ENCODE data around the gene TINAG. TPM values are rescaled to one million over a fixed set of nuclear protein-coding genes. Genes with fewer than 3 reads are reported as not detected.
A peak's percentile ranks its signal among the peaks of the same experiment; 100 is the strongest.

Gene TINAG
- total and polyA plus RNA-seq, 2 experiments from 2014 or later: not detected

DNA sequence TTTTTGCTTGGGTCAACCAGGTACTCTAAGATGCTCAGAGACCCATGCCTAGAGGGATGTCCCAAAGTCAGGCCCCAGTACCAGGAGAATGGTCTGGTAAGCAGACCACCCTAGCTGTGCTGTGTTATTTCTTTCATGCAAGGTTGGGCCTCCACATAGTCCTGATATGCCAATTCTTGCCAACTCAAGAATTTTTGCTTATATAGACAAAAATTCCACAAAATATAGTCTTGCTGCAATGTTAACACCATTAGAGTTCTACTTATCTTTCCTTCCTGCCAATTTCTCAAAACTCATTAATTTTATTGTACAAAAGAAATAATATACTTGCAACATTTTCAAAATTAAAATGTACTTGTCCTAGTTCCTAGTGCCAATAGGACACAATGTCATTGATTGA lies 33.9 kb upstream of the TINAG start:
- Histone ChIP-seq H3K4me2 (ENCODE audit: unreplicated experiment) (no peak overlapping the region), H2AFZ (no peak overlapping the region), H3K9ac (no peak overlapping the region), H3K79me2 (ENCODE audit: insufficient read depth) (no peaks in the 10 kb centered on the region), H3K27ac (no peak overlapping the region), H3K4me3 (no peak overlapping the region), H3K9me3 (ENCODE audit: low read depth) (no peaks in the 10 kb centered on the region), H4K20me1 (ENCODE audit: insufficient read depth) (no peaks in the 10 kb centered on the region), H3K9me2 (ENCODE audit: insufficient read depth) (no peaks in the 10 kb centered on the region), H3K36me3 (ENCODE audit: low read depth) (no peaks in the 10 kb centered on the region), H3K27me3 (replicated peaks; ENCODE audit: insufficient read depth) (no peaks in the 10 kb centered on the region), H3K4me1 (ENCODE audit: insufficient read depth) (no peaks in the 10 kb centered on the region), H3F3A (ENCODE audit: insufficient read depth) (no peaks in the 10 kb centered on the region)
- no peak for DNase-seq
- in situ Hi-C loops (cut with MboI): no loop called here
- TF ChIP-seq EZH2 (IDR thresholded peaks at IDR 0.05; ENCODE audit: insufficient read depth, poor library complexity, severe bottlenecking): no peak
- no peak for TF ChIP-seq EZH2phosphoT487 (IDR thresholded peaks at IDR 0.05; ENCODE audit: insufficient read depth, low read depth)

DNA sequence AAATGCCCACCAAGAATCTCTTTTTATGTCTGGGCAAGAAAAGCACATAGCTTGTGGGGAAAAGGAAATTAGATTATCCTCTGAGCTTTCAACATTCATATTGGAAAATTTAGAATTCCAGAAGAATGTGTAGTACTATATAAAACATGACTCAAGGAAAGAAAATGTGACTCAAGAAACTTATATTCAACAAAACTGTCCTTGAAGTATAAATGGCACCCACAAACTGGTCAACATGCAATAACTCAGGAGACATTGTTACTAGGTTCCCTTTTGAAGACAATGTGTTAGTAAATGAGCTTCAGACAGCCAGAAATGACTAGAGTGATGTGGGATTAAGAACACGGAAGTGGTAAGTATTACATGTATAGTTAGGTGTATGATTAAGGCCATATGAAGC lies 26.1 kb upstream of the TINAG start:
- in situ Hi-C loops (cut with MboI): no loop called here
- WGBS, 2 experiments (ENCODE audit: low coverage in 1 of 2, low lambda C conversion rate in 2 of 2, missing lambda C conversion rate in 2 of 2): 0 to 2% methylated on average over 1 of the region's 1 CpG
- Histone ChIP-seq H3K9me3 (ENCODE audit: low read depth) (no peaks in the 10 kb centered on the region), H3K9me2 (ENCODE audit: insufficient read depth) (no peaks in the 10 kb centered on the region), H2AFZ (no peak overlapping the region), H3K9ac (no peak overlapping the region), H3K79me2 (ENCODE audit: insufficient read depth) (no peaks in the 10 kb centered on the region), H3K27ac (peak overlapping the region; percentile 35), H3F3A (ENCODE audit: insufficient read depth) (peaks cover 53% of the 10 kb centered on the region), H4K20me1 (ENCODE audit: insufficient read depth) (no peaks in the 10 kb centered on the region), H3K36me3 (ENCODE audit: low read depth) (no peaks in the 10 kb centered on the region), H3K4me3 (no peak overlapping the region), H3K4me1 (ENCODE audit: insufficient read depth) (peaks cover 50% of the 10 kb centered on the region), H3K27me3 (replicated peaks; ENCODE audit: insufficient read depth) (no peaks in the 10 kb centered on the region), H3K4me2 (ENCODE audit: unreplicated experiment) (peak overlapping the region; percentile 31)
- TF ChIP-seq EZH2 (IDR thresholded peaks at IDR 0.05; ENCODE audit: insufficient read depth, poor library complexity, severe bottlenecking) (no peak), EZH2phosphoT487 (IDR thresholded peaks at IDR 0.05; ENCODE audit: insufficient read depth, low read depth) (peak; percentile 98)
- DNase-seq: peak; percentile 83

DNA sequence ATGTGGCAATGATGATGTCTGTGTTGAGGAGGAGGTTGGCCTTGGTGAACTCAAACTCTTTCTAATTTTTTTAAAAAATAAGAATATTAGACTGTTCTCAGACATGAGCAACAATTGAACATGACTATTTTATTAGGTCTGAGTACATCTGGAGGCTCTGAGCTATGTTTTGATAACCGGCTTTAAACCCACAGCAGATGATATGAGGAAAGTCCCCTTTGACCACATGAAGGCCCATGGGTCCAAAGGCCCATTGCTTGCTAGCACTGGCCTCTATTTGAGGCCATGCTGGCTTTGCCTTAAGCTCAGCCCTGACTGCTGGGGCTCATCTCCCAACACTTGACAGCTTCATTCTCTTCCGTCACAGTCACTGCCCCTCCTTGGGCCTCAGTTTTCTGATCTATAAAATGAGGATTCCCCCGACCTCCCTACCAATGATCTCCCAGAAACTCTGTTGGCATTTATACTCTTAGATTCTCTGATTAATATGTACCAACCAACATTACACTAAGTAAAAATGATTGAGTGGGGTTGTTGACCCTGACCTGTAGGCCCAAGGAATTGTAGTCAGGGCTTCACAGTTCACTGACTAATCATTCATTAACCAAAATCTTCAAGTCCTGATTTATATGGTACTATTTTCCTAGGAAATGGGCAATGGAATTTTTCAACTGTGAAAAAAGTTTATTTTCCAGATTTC lies 23.9 kb upstream of the TINAG start:
- Histone ChIP-seq H3K4me3 (no peak overlapping the region), H3F3A (ENCODE audit: insufficient read depth) (peaks cover 53% of the 10 kb centered on the region), H2AFZ (no peak overlapping the region), H3K4me1 (ENCODE audit: insufficient read depth) (peaks cover 50% of the 10 kb centered on the region), H3K27ac (no peak overlapping the region), H4K20me1 (ENCODE audit: insufficient read depth) (no peaks in the 10 kb centered on the region), H3K27me3 (replicated peaks; ENCODE audit: insufficient read depth) (no peaks in the 10 kb centered on the region), H3K36me3 (ENCODE audit: low read depth) (no peaks in the 10 kb centered on the region), H3K9me2 (ENCODE audit: insufficient read depth) (no peaks in the 10 kb centered on the region), H3K79me2 (ENCODE audit: insufficient read depth) (no peaks in the 10 kb centered on the region), H3K9ac (no peak overlapping the region), H3K9me3 (ENCODE audit: low read depth) (no peaks in the 10 kb centered on the region), H3K4me2 (ENCODE audit: unreplicated experiment) (no peak overlapping the region)
- in situ Hi-C loops (cut with MboI): no loop called here
- WGBS, 2 experiments (ENCODE audit: low coverage in 1 of 2, low lambda C conversion rate in 2 of 2, missing lambda C conversion rate in 2 of 2): 95 to 99% methylated on average over 3 of the region's 3 CpGs
- no peak for DNase-seq
- TF ChIP-seq EZH2 (IDR thresholded peaks at IDR 0.05; ENCODE audit: insufficient read depth, poor library complexity, severe bottlenecking): no peak
- no peak for TF ChIP-seq EZH2phosphoT487 (IDR thresholded peaks at IDR 0.05; ENCODE audit: insufficient read depth, low read depth)

DNA sequence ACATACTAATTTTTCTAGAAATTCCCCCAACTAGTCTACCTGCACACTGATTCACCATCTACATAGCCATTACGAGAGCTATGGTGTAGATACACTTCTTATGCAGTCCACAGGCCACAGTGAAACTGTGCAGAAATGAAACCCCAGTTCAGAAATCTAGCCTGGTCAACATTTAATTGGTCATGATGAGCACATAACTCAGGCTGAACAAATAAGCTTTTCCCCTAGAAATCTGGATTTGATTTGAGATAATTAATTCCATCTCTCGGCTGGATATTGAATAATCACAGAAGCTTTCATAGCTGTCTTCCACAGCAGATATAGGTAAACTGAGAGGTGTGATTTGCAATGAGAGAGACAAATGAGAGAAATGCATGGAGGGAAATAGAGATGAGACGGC lies 22.6 kb upstream of the TINAG start:
- Histone ChIP-seq H3K27me3 (replicated peaks; ENCODE audit: insufficient read depth) (no peaks in the 10 kb centered on the region), H3F3A (ENCODE audit: insufficient read depth) (peaks cover 58% of the 10 kb centered on the region), H3K9me3 (ENCODE audit: low read depth) (no peaks in the 10 kb centered on the region), H3K9me2 (ENCODE audit: insufficient read depth) (no peaks in the 10 kb centered on the region), H3K4me3 (no peak overlapping the region), H3K9ac (no peak overlapping the region), H4K20me1 (ENCODE audit: insufficient read depth) (no peaks in the 10 kb centered on the region), H3K79me2 (ENCODE audit: insufficient read depth) (no peaks in the 10 kb centered on the region), H3K36me3 (ENCODE audit: low read depth) (no peaks in the 10 kb centered on the region), H3K27ac (no peak overlapping the region), H2AFZ (no peak overlapping the region), H3K4me1 (ENCODE audit: insufficient read depth) (peaks cover 55% of the 10 kb centered on the region), H3K4me2 (ENCODE audit: unreplicated experiment) (no peak overlapping the region)
- in situ Hi-C loops (cut with MboI): no loop called here
- peak; percentile 50 for DNase-seq
- 17 to 20% methylated on average over 3 of the region's 3 CpGs for WGBS, 2 experiments (ENCODE audit: low coverage in 1 of 2, low lambda C conversion rate in 2 of 2, missing lambda C conversion rate in 2 of 2)
- TF ChIP-seq EZH2 (IDR thresholded peaks at IDR 0.05; ENCODE audit: insufficient read depth, poor library complexity, severe bottlenecking) (no peak), EZH2phosphoT487 (IDR thresholded peaks at IDR 0.05; ENCODE audit: insufficient read depth, low read depth) (no peak)

DNA sequence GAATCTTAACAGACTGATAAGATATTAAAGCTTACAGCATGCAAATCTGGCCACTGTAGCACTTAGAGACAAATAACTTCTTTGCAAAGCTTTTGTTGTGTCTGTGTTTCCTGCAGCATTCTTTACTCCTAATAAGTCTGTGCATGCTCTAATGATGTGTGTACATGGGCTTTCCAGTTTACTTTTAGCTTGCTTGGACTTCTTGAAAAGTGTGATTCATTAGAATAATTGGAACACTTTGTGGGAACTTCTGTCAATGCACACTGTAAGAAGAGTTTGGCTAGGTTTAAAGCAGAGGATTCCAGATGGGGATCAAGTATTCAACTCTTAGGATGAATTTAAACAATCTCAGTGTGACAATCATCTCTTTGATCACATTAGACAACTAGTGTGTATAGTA lies 22.1 kb upstream of the TINAG start:
- peaks cover 61% of the 10 kb centered on the region for H3K4me1 ChIP-seq (ENCODE audit: insufficient read depth)
- in situ Hi-C loops (cut with MboI): no loop called here
- no peak overlapping the region for H3K27ac ChIP-seq
- H3K4me3 ChIP-seq: no peak overlapping the region
- H3K9me3 ChIP-seq (ENCODE audit: low read depth): no peaks in the 10 kb centered on the region
- H3K27me3 ChIP-seq (replicated peaks; ENCODE audit: insufficient read depth): no peaks in the 10 kb centered on the region
- H3K9ac ChIP-seq: no peak overlapping the region
- DNase-seq: peak; percentile 66
- TF ChIP-seq EZH2 (IDR thresholded peaks at IDR 0.05; ENCODE audit: insufficient read depth, poor library complexity, severe bottlenecking) (no peak), EZH2phosphoT487 (IDR thresholded peaks at IDR 0.05; ENCODE audit: insufficient read depth, low read depth) (no peak)
- peak overlapping the region; percentile 1 for H3K4me2 ChIP-seq (ENCODE audit: unreplicated experiment)
- H3K36me3 ChIP-seq (ENCODE audit: low read depth): no peaks in the 10 kb centered on the region
- H3K9me2 ChIP-seq (ENCODE audit: insufficient read depth): no peaks in the 10 kb centered on the region
- H2AFZ ChIP-seq: no peak overlapping the region
- no peaks in the 10 kb centered on the region for H3K79me2 ChIP-seq (ENCODE audit: insufficient read depth)
- no peaks in the 10 kb centered on the region for H4K20me1 ChIP-seq (ENCODE audit: insufficient read depth)
- peaks cover 62% of the 10 kb centered on the region for H3F3A ChIP-seq (ENCODE audit: insufficient read depth)
